NCI-H1694 (cell line): ENCODE data around the gene TPCN1.

ENCODE experiments used
- DNase-seq: peaks from one replicate; lab custom pipeline; 2025; lab: John Stamatoyannopoulos, UW

TPCN1 gene

GRCh38 chr12:113339540-113339939 lies 118.3 kb downstream of the TPCN1 start:
- DNase-seq: no peak

DNA sequence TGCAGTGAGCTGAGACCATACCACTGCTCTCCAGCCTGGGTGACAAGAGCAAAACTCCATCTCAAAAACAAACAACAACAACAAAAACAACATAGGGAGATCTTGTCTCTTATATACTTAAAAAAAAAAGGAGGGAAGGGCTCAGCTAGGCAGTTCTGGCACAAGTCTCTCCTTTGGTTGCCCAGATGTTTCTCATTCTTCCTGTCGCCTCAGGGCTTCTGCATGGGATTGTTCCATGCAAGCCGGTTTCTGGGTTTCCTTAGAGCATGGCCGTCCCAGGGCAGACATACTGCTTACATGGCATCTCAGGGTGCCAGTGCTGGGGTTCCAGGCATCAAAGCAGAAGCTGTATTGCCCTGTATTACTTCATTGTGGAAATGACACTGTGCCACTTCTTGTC lies 118.8 kb downstream of the TPCN1 start:
- no peak for DNase-seq

DNA sequence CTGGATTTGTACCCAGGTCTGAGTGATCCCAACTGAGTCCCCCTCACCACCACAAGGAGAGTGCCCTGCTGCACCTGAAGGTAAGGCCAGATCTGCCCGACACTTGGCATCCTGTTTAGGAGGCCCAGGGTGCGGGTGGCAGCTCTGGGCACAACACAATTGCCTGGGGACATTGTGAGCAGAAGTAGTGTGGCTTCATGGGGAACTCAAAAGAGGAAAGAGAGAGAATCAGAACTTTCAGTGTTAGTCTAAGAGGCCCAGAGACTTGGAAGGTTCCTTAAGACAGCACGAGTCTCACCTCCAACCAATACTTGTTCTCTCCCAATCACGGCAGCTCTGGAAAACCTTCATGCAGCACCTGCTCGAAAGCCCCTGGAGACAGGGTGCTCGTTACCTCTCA lies 120.3 kb downstream of the TPCN1 start:
- no peak for DNase-seq

- DNase-seq: no peak
Measured at GRCh38 chr12:113345318-113345717, 124.1 kb downstream of the TPCN1 start.

DNA sequence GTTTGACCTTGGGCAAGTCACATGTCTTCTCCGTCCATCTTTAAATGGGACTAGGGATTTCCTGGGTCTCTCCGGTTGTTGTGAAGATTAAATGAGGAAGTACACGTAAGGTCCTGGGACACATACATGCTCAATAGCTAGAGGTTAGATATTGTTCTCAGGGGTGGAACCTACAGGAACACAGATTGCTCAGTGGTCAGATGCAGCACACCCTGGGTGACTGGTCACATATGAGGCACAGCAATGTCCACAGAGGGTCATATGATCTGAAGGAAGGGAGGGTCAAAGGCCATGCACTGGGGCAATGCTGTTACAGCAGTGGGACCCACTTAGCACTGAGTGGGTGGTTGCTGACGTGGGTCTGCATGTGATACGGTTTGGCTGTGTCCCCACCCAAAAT lies 125.1 kb downstream of the TPCN1 start:
- no peak for DNase-seq

DNA sequence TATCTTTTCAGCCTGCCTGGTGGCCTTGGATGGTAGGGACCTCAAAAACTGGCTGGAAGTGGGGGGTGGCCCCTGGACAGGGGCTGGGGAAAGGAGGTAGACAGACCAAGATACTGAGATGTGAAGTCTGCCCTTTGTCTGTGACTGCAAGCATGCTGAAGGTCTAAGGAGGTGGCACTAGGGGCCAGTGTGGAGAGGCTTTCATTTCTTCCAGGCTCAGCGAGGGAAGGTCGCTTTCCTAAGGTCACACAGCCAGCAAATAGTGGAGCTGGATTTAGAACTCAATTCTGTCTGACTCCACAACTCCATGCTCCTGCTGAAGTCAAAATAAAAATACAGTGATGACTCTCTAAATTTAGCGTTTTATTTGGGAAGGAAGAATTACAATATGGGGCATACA lies 125.8 kb downstream of the TPCN1 start:
- DNase-seq: no peak

- no peak for DNase-seq
Measured at GRCh38 chr12:113347892-113348291, 126.6 kb downstream of the TPCN1 start.
